Esophagus squamous epithelium (tissue), 4 donors: ENCODE measurements around the gene KIF2A.
A peak's percentile ranks its signal among the peaks of the same experiment; 100 is the strongest.

Source experiments
- CTCF ChIP-seq, 6 experiments: fragments of 450-650 bp in 4 of 6; fragments of 200-600 bp in 2 of 6; sonication (generic) in 2 of 6; IDR thresholded peaks; one replicate each; pipeline ENCODE4 v1.5.1; 2016 to 2019; ENCODE audit warnings: antibody characterized with exemption in 6 of 6, mild to moderate bottlenecking in 4 of 6, moderate library complexity in 4 of 6
- POLR2A ChIP-seq, 4 donors: fragments of 450-650 bp; IDR thresholded peaks; one replicate each; pipeline ENCODE4 v1.6.1; 2017; ENCODE audit warnings: antibody characterized with exemption in 4 of 4, mild to moderate bottlenecking in 4 of 4, moderate library complexity in 3 of 4

GRCh38 chr5:62403411-62404250 lies 97.6 kb downstream of the KIF2A start, which contains the start of gene DIMT1:
- TF ChIP-seq CTCF (IDR thresholded peaks at IDR 0.05): peak in 1 of 6 experiments; percentile 9
- peak in 2 of 4 donors; percentile 45 to 76 for TF ChIP-seq POLR2A (IDR thresholded peaks at IDR 0.05)
